Body of pancreas (tissue), 4 donors: ENCODE measurements around the gene ZNF320. TPM values are rescaled to one million over a fixed set of nuclear protein-coding genes. Genes with fewer than 3 reads are reported as not detected.
"Not testable (repeated sequence)": the region's sequence is repeated elsewhere in the genome, so short reads cannot be mapped to it uniquely, and the experiment has no call there.

ENCODE experiments used
- ATAC-seq: fragments of 150-250 bp; one replicate; pipeline ENCODE4 v1.9.1; 2016
- DNase-seq, 4 donors: peaks; one replicate each; pipeline ENCODE4 v3.0.0-alpha.2; 2019
- H3K27ac ChIP-seq, 4 donors: fragments of 200-600 bp; sonication (generic); 1 replicate in 3 of 4; 2 replicates in 1 of 4; pipeline versions ENCODE4 v1.5.1 to v1.6.1; 2016 to 2019; ENCODE audit warnings: mild to moderate bottlenecking in 1 of 4, mixed read lengths in 1 of 4, moderate library complexity in 1 of 4
- H3K27me3 ChIP-seq, 2 donors: fragments of 200-600 bp; sonication (generic); one replicate each; pipeline ENCODE4 v1.6.0; 2016; ENCODE audit warnings: mild to moderate bottlenecking in 1 of 2
- H3K36me3 ChIP-seq, 2 donors: fragments of 200-600 bp; sonication (generic); replicated peaks in 1 of 2; 2 replicates each; pipeline ENCODE4 v1.5.1; 2016; ENCODE audit warnings: low read depth in 2 of 2; ENCODE audit not compliant: insufficient read depth in 1 of 2
- H3K4me1 ChIP-seq: fragments of 200-600 bp; sonication (generic); one replicate; pipeline ENCODE4 v1.6.0; 2016
- H3K4me3 ChIP-seq, 2 donors: fragments of 200-600 bp; sonication (generic); 1 replicate in 1 of 2; 2 replicates in 1 of 2; pipeline ENCODE4 v1.5.1; 2016 to 2019
- H3K9me3 ChIP-seq, 3 donors: fragments of 200-600 bp; sonication (generic); 1 replicate in 2 of 3; 2 replicates in 1 of 3; pipeline ENCODE4 v1.5.1; 2016
- CTCF ChIP-seq, 7 experiments: fragments of 450-650 bp in 4 of 7; fragments of 200-600 bp in 3 of 7; sonication (generic) in 3 of 7; IDR thresholded peaks; one replicate each; pipeline ENCODE4 v1.5.1; 2016 to 2019; ENCODE audit warnings: antibody characterized with exemption in 7 of 7
- POLR2A ChIP-seq, 3 donors: fragments of 450-650 bp; IDR thresholded peaks; one replicate each; pipeline ENCODE4 v1.6.1; 2016; ENCODE audit warnings: antibody characterized with exemption in 3 of 3, mild to moderate bottlenecking in 2 of 3
- WGBS, 2 donors: methylation state at CpG; one replicate each; pipeline ENCODE4 v1.1.5; 2017; 5-methylcytosine and 5-hydroxymethylcytosine counted together
- intact Hi-C: fragments of 100-400 bp; cut with DNase I; formaldehyde crosslinking; loops from one replicate; pipeline ENCODE4 v1.15.1; 2023
- total RNA-seq, 2 donors: library from RNA; depleted of rRNA; stranded (reverse); fragments of >200 nt; gene quantifications; one replicate each; pipeline ENCODE4 v1.1.0, GENCODE V29; 2016

ZNF320 gene
- total RNA-seq, 2 donors from 2014 or later, result 2.3 to 9.2 TPM

GRCh38 chr19:52938761-52939160 lies 41.3 kb upstream of the ZNF320 start:
- no peaks in the 10 kb centered on the region for H3K36me3 ChIP-seq
- peak overlapping the region in 3 of 4 donors; percentile 56 to 69 (median 61) for H3K27ac ChIP-seq
- no peak for ATAC-seq
- intact Hi-C loops, result no loop called here
- no peak for TF ChIP-seq CTCF (IDR thresholded peaks at IDR 0.05)
- no peak for TF ChIP-seq POLR2A (IDR thresholded peaks at IDR 0.05)
- no peaks in the 10 kb centered on the region for H3K9me3 ChIP-seq
- H3K27me3 ChIP-seq, result no peaks in the 10 kb centered on the region
- 44 to 46% methylated on average over 5 of the region's 5 CpGs for WGBS, 2 donors
- H3K4me3 ChIP-seq, result no peak overlapping the region
- H3K4me1 ChIP-seq, result peaks cover 69% of the 10 kb centered on the region
- no peak for DNase-seq

GRCh38 chr19:52936954-52937325 lies 39.5 kb upstream of the ZNF320 start:
- Histone ChIP-seq H3K36me3 (no peaks in the 10 kb centered on the region), H3K4me1 (peaks cover 59% of the 10 kb centered on the region), H3K27ac (peak overlapping the region; percentile 39 to 69 (median 58)), H3K9me3 (no peaks in the 10 kb centered on the region), H3K27me3 (no peaks in the 10 kb centered on the region), H3K4me3 (no peak overlapping the region)
- TF ChIP-seq POLR2A (IDR thresholded peaks at IDR 0.05) (no peak), CTCF (IDR thresholded peaks at IDR 0.05) (no peak)
- ATAC-seq, result no peak
- DNase-seq, result no peak
- intact Hi-C loops, result no loop called here
- 73 to 100% methylated on average over 1 to 7 of the region's 7 CpGs for WGBS, 2 donors

GRCh38 chr19:52936151-52936953 lies 38.9 kb upstream of the ZNF320 start:
- WGBS, 2 donors, result 49 to 56% methylated on average over 12 of the region's 12 CpGs
- TF ChIP-seq CTCF (IDR thresholded peaks at IDR 0.05), result no peak
- TF ChIP-seq POLR2A (IDR thresholded peaks at IDR 0.05), result no peak
- peak in 3 of 4 donors; percentile 43 to 60 (median 54) for DNase-seq
- peaks cover 55% of the 10 kb centered on the region for H3K4me1 ChIP-seq
- H3K27me3 ChIP-seq, result no peaks in the 10 kb centered on the region
- no peak overlapping the region for H3K4me3 ChIP-seq
- intact Hi-C loops, result no loop called here
- H3K27ac ChIP-seq, result peak overlapping the region; percentile 45 to 69 (median 58)
- H3K36me3 ChIP-seq, result no peaks in the 10 kb centered on the region
- no peaks in the 10 kb centered on the region for H3K9me3 ChIP-seq
- ATAC-seq, result peak; percentile 75

GRCh38 chr19:52935434-52935833 lies 38.0 kb upstream of the ZNF320 start:
- Histone ChIP-seq H3K36me3 (no peaks in the 10 kb centered on the region), H3K4me3 (no peak overlapping the region), H3K4me1 (peaks cover 48% of the 10 kb centered on the region), H3K27me3 (no peaks in the 10 kb centered on the region), H3K9me3 (no peaks in the 10 kb centered on the region), H3K27ac (peak overlapping the region; percentile 45 to 69 (median 58))
- ATAC-seq, result no peak
- intact Hi-C loops, result no loop called here
- DNase-seq, result no peak
- WGBS, 2 donors, result 73 to 77% methylated on average over 8 of the region's 8 CpGs
- TF ChIP-seq POLR2A (IDR thresholded peaks at IDR 0.05) (no peak), CTCF (IDR thresholded peaks at IDR 0.05) (no peak)

GRCh38 chr19:52924641-52925040 lies 27.2 kb upstream of the ZNF320 start:
- ATAC-seq, H3K36me3 ChIP-seq, H3K27me3 ChIP-seq, H3K4me3 ChIP-seq, DNase-seq, intact Hi-C loops, H3K9me3 ChIP-seq: not testable (repeated sequence)
- Histone ChIP-seq H3K27ac (peak overlapping the region in 2 of 4 donors; percentile 79 to 93), H3K4me1 (peaks cover 22% of the 10 kb centered on the region)
- 93 to 94% methylated on average over 9 of the region's 9 CpGs for WGBS, 2 donors
